ENCODE measurements around the gene IDE. TPM values are rescaled to one million over a fixed set of nuclear protein-coding genes. Genes with fewer than 3 reads are reported as not detected.

The IDE gene
- total and polyA plus RNA-seq, 9 of the 15 experiments (the other 6 are each of a cell fraction or from before 2014, with no cell fraction given), result 10.2 to 50.6 (median 33.2) TPM

GRCh38 chr10:92407305-92408016 lies 166.4 kb downstream of the IDE start (continued):
- TF ChIP-seq RREB1 (CRISPR knock-in tag; IDR thresholded peaks at IDR 0.05) (0 out of 2 replicates have a peak, but pooled peaks have one; percentile 16), SOX6 (IDR thresholded peaks at IDR 0.05) (peak; percentile 66), USF2 (CRISPR knock-in tag; IDR thresholded peaks at IDR 0.05) (peak; percentile 50; the same call in 1 of the 2 replicates), ZNF184 (CRISPR knock-in tag; IDR thresholded peaks at IDR 0.05) (no peak), ARNT (IDR thresholded peaks at IDR 0.05) (no peak), BRD9 (IDR thresholded peaks at IDR 0.05; ENCODE audit: low read depth, partially characterized antibody) (peak; percentile 35), THRB (CRISPR knock-in tag; conservative IDR thresholded peaks at IDR 0.05) (no peak), ETV6 (IDR thresholded peaks at IDR 0.05; ENCODE audit: borderline replicate concordance in 1 of 2, low read depth in 2 of 2, low read length in 1 of 2) (no peak), ETV6 (CRISPR knock-in tag; IDR thresholded peaks at IDR 0.05; ENCODE audit: borderline replicate concordance) (no peak), REST (IDR thresholded peaks at IDR 0.05; ENCODE audit: borderline replicate concordance) (0 out of 2 replicates have a peak, but pooled peaks have one; percentile 6), REST (CRISPR knock-in tag; IDR thresholded peaks at IDR 0.05; ENCODE audit: low read depth) (0 out of 2 replicates have a peak, but pooled peaks have one; percentile 20)

Data from K562 (cell line).